ENCODE measurements around the gene PITPNC1.

DNA sequence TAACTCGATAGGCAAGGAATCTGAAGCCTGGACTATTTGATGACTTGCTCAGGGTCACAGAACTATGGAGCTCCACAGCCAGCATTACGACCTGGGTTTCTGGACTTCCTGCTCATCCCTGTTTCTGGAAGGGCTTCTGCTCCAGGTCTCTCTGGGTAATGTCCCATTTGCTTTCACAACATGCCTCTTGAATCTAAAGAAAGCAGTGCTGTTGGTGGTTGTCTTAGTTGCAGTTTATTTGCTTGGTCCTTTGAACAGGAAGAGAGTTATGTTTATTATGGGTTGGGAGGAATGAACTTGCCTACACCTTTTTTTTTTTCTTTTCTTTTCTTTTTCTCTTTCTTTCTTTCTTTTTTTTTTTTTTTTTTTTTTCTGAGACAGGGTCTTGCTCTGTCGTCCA, 84.8 kb downstream of the PITPNC1 start:
- TF ChIP-seq, protein P1, sequence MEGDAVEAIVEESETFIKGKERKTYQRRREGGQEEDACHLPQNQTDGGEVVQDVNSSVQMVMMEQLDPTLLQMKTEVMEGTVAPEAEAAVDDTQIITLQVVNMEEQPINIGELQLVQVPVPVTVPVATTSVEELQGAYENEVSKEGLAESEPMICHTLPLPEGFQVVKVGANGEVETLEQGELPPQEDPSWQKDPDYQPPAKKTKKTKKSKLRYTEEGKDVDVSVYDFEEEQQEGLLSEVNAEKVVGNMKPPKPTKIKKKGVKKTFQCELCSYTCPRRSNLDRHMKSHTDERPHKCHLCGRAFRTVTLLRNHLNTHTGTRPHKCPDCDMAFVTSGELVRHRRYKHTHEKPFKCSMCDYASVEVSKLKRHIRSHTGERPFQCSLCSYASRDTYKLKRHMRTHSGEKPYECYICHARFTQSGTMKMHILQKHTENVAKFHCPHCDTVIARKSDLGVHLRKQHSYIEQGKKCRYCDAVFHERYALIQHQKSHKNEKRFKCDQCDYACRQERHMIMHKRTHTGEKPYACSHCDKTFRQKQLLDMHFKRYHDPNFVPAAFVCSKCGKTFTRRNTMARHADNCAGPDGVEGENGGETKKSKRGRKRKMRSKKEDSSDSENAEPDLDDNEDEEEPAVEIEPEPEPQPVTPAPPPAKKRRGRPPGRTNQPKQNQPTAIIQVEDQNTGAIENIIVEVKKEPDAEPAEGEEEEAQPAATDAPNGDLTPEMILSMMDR (IDR thresholded peaks at IDR 0.05; ENCODE audit: insufficient read depth, low read depth, low read length): no peak
- no peak for TF ChIP-seq EZH2 (IDR thresholded peaks at IDR 0.05; ENCODE audit: insufficient read depth, low read length)
